HG02588 (cell line): ENCODE results near the gene NKX3-2.
"Not testable (repeated sequence)": the region's sequence is repeated elsewhere in the genome, so short reads cannot be mapped to it uniquely, and the experiment has no call there.

ENCODE experiments used
- ATAC-seq: cut with Tn5 transposase; IDR thresholded peaks from one replicate; pipeline ENCODE4 v1.9.1; 2021; ENCODE audit warnings: mild to moderate bottlenecking, moderate library complexity; ENCODE audit not compliant: unreplicated experiment

The NKX3-2 gene

DNA sequence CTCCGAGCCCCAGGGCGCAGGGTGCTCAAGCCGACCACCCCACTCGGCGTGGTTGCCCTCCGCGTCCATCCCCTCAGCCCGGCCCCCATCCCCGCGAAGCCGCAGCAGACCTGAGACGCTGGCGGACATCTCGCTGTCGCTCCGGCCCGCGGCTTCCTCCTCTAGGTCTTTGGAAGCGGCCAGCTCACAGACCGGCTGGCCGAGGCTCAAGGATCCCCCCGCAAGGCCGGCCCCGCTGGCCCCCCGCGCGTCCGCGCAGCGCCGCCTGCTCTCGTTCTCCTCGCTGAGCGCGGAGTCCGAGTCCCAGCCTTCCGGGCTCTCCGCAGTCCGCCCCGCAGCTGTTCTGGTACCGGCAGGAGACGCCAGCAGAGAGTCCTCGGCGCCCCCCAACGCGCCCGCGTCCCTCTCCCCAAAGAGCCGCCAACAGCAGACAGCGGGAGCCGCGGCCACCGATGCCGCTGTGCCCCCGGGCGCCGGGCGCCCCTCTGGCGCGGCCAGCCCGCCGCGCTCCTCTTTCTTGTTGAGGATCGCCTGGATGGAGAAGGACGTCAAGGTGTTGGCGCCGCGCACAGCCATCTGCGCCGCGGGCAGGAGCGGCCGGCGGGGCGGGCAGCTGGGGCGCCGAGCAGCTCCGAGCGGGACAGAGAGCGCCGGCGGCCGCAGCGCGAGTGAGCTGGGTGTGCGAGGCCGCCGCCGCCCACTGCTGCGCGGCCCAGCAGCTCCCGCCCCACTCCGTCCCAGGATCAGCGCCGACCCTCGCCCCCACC lies at the start of gene NKX3-2:
Gene NKX3-2, minus strand, starts transcription at position 670 of the 767 bp plus-strand sequence. Its CDS starts 94 bp downstream, at position 576.
- ATAC-seq, result no peak

DNA sequence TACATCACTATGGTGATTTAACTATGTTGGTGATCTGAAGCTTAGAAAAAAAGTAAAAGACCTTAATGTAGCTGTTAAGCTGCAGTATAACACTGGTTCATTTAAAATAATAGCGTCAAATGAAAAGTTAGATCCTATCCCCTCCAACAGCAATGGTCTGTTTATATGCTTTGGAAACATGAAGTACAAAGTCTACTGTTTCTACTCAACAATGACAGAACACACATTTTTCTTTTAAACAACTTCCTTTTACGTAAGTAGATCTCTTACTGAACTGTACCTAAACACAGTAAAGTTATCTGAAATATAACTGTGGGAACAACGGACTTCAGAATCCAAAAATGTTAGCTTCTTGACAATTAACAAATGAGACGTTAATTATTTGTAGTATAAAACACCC lies 47.9 kb upstream of the NKX3-2 start:
- no peak for ATAC-seq

DNA sequence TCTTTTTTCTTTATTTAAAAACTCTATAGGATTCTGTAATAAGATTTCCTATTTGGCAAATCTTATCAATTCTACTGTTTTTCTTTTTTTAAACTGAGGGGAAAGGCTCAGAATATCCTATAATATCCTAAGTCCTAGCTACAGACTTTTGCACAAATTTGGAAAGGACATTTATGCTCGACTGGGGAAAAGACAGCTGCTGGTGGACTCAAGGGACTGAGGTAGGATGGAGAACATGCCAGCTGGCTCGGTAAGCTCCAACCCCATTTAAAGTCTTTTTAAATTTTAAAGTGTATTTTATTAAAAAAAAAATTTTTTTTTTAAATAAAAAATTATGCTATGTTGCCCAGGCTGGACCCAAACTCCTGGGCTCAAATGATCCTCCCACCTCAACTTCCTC lies 46.5 kb upstream of the NKX3-2 start:
- no peak for ATAC-seq

DNA sequence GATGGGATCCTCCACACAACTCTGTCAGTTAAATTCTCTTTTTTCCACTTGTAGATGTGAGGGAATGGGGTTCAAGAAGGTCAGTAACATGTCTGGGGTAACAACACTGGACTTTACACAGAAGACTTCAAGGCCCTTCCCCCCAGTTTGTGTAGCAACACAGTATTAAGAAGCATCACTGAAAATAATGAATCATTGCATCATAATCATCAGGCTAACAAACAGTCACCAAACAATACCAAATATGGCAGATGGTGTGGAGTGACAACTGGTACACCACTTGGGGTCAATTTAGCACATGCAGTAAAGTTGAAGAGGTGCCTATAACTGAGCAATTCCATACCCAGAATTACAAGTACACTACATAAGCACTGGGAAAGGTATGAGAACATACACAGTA lies 44.6 kb upstream of the NKX3-2 start:
- ATAC-seq, result no peak

DNA sequence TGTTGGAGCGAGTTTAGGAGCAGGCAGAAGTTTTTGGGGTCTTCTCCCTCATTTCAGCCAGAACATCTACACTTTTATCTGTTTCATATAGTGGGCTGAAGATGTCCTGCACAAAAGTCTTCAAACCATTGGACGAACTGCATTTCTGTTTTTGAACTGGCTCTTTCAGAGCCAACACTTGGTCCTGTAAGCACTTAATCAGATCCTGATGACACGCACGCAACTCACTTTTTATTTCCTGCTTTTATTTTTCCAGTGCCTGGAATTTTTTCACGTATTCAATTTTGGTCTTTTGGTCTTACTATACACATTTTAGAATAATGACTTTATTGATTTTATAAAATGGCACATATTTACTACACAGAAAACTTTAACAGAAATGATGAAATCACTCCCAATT lies 40.2 kb upstream of the NKX3-2 start:
- ATAC-seq, result no peak

DNA sequence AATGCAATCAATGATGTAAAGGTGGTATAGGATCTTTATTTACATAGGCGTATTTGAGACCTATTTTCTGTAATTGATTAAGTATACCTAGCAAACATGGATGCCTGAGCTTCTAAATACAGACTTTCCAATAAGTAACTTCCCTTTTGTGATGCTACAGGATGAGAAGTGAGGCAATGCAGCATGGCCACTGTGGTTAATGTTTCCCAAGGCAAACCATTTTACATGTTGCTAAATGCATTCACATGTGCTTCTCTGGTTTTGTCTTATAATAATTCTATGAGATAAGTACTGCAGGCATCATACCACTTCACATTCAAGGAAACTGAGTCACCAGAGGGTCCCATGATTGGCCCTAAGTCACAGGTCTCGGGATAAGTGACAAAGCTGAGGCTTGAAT lies 35.7 kb upstream of the NKX3-2 start:
- ATAC-seq, result no peak

DNA sequence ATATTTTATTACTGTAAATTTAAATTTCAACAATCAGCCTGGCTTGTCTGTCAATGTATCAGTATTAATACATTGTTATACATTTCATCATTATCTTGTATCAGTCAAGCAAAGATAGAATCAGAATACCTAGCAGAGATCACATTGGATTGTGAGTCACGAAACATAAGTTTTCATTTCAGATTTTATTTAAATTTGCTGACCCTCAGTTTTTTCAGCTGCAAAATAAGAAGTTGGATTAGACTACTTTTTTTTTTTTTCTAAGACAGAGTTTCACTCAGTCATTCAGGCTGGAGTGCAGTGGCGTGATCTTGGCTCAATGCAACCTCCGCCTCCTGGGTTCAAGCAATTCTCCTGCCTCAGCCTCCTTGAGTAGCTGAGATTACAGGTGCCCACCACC lies 33.4 kb upstream of the NKX3-2 start:
- ATAC-seq, result no peak

DNA sequence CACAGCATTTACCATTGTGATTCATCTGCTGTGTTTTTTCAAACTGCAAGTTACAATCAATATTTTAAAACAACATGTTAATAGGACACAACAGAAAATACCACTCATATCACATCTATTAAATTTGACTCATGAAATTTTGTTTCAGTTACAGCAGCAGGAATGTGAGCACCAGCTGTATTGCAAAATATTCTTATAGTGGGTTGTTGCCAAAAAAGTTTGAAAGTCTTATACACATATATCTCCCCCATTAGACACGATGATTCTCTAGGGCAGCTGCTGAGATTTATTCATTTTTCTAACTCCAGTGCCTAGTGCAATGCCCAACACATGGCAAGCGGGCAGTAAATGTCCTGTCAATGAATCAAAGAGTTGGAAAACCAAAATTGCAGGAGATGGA lies 26.6 kb upstream of the NKX3-2 start:
- ATAC-seq, result no peak

DNA sequence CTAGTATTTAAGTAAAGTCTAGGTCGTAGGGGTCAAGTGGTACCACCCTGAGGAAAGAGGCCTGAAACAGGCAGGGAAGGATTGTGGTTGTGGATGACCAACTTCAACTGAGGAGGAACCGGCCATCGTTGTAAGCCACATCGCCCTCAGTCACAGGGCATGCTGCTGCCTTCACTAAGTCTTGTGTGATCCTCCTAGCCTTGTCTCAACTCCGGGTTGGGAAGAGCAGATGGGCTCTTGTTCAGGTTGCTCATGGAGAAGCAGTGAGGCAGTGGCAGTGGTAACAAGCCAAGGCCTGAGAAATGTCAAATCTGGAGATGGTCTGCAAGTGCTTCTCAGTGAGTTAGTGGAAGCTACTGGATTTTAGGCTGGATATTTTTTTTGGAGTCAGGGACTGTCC lies 22.8 kb upstream of the NKX3-2 start:
- no peak for ATAC-seq

DNA sequence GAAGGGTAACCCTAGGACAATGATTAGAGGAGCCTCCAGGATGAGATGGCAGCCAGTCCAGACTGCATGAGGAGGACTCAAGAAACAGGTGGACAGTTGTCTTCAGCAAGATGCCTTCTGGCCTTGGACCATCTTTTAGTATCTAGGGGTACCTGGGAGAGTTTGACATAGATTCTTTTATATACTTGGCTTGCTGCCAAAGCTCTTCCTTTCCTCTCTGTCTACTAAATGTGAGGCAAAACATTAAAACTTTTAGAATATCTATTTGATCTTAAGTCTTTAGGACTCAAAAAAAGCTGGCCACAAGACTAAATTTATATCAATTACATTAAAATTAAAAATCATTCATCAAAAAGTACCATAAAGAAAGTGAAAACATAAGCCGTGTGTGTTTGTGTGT lies 18.6 kb upstream of the NKX3-2 start:
- ATAC-seq, result no peak

DNA sequence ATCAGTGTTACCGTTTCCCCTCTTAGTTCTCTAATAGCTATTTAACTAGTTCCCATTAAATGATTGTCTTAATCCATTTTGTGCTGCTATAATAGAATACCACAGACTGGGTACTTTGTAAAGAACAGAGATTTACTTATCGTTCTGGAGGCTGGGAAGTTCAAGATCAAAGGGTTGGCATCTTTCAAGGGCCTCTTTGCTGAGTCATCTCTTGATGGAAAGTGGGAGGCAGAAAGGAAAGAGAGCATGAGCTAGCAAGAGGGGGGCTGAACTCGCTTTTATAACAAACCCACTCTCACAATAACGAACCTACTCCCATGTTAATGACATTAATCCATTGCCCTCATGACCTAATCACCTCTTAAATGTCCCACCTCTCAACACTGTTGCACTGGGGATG lies 17.4 kb upstream of the NKX3-2 start:
- no peak for ATAC-seq

DNA sequence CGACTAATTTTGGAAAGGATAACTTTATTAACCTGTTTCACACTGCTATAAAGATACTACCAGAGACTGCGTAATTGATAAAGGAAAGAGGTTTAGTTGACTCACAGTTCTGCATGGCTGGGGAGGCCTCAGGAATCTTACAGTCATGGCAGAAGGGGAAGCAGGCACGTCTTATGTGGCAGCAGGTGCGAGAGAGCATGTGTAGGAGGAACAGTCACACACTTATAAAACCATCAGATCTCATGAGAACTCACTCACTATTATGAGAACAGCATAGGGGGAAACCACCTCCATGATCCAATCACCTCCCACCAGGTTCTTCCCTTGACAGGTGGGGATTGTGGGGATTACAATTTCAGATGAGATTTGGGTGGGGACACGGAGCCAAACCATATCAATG lies 15.8 kb upstream of the NKX3-2 start:
- ATAC-seq, result not testable (repeated sequence)

DNA sequence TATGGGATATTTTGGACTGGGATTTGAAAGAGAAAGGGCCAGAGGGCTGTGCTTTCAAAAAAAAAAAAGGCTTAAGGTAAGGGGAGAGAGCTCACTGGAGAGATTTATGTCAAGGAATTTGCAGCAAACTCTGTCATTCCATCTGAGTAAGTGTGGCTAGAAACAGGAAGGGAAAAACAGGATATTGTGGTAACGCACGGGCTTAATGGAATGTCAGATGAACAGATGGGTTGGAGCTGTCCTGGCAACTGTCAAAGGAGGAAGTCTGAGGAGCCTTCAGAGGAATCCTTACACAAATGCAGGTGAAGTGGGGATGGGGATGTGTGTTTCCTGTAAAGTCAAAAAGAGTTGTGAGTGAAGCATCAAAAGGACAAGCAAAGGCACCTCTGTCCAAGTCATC lies 15.1 kb upstream of the NKX3-2 start:
- ATAC-seq, result no peak

DNA sequence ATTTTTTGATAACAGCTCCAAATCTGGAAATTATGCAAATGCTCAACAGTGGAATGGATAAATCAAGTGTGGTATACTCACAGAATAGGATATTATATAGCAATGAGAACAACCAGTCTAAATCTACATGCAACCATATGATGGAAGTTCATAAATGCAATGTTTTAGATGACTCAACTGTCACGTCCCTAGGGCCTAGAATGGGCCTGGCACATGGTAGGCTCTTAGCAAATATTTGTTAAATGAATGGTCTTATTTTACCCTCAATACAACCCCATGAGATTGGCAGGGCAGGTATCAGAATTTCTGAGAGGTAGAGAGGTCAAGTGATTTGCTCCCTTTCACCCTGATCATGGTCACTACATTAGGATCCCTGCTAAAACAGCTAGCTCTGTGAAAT lies 14.6 kb upstream of the NKX3-2 start:
- ATAC-seq, result no peak

DNA sequence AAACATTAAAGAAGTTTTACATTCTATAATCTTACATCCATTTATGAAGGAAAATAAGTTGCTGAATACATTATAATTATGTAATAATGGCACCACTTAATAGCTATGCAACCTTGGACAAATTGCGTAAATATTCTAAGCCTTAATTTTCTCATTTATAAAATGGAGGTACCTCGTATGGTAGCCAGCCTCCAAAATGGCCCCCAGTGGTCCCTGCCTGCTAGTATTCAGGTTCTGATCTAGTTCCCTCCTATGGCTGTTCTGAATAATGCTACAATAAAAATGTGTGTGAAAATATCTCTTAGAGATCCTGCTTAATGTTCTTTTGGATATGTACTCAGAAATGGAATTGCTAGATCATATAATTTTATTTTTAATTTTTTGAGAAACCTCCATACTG lies 11.0 kb upstream of the NKX3-2 start:
- ATAC-seq, result no peak

DNA sequence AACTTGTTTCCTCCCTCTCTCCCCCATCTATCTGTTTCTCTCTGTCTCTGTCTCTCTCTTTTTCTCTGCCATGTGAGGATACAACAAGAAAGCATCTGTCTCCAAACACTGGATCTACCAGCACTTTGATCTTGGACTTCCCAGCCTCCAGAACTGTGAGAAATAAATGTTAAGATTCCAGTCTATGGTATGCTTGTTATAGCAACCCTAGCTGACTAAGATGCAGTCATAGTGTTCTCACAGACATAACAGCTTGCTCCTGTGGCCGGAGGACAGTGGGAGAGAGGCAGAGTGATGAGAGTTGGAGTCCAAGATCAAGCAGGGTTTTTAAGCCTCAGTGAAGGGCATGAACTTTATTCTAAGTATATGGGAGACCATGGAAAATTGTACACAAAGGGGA lies 8.8 kb upstream of the NKX3-2 start:
- ATAC-seq, result no peak

DNA sequence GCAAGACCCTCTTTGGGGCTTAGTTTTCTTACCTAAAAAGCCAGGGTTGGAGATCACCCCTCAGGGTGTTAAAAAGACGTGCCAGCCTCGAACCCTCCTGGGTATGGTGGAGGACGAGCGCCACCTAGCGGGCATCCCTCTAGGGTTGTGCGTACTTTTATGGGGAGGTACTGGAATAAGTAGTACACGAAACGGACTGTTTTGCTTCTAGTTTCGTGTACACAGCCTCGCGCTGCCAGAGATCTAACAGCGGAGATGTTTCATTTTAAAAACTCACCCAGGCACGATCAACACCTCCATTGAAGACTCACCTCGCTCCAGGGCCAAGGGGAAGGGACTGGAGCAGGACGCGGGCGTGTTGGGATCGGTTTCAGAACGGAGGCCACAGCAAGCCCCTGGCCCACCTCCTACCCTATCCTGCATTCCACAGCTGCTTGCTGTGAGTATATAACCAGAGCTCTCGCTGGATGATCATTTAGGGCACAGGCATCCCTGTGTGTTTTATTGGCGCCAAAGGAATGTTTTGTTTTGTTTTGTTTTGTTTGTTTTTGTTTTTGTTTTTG lies 4.8 kb upstream of the NKX3-2 start:
- ATAC-seq, result peak; percentile 64

DNA sequence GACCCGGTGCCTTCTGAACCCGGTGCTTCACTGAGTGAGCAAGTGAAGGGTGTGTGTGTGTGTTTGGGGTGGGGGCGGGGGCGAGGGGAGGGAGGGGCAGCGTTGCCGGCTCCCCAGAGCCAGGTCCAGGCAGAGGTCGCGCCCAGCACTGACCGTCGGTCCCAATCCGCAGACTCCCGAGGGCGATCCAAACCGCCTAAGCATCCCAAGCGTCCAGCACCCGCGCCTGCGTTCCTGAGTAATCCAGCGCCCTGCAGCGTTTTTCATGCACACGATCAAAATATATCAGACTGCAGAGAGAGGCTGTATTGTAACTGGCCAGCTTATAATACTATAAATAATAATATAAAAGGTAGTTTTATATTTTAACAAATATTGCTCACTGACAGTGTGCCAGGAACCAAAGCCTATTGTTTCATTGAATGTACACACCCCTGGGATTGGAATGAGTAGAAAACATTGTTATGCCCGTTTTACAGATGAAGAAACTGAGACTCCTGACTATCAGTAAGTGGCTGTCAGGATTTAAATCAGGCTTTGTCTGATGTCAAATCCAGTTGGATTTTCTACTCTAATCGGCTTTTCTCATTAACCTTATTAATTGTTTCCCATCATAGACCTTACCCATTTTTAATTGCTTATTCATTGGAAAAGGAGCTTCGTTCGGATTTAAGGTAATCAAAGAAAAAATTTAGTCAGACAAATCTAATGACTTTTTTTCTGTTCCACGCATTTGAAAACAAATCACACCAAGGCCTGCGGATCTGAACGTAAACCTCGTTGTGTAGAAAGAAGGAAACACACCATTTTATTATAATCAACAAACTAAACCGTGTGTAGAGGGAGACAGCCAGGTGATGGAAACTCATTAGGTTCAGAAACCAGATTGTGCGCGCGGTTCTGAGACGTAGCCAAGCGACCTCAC lies 4.0 kb upstream of the NKX3-2 start:
- no peak for ATAC-seq

DNA sequence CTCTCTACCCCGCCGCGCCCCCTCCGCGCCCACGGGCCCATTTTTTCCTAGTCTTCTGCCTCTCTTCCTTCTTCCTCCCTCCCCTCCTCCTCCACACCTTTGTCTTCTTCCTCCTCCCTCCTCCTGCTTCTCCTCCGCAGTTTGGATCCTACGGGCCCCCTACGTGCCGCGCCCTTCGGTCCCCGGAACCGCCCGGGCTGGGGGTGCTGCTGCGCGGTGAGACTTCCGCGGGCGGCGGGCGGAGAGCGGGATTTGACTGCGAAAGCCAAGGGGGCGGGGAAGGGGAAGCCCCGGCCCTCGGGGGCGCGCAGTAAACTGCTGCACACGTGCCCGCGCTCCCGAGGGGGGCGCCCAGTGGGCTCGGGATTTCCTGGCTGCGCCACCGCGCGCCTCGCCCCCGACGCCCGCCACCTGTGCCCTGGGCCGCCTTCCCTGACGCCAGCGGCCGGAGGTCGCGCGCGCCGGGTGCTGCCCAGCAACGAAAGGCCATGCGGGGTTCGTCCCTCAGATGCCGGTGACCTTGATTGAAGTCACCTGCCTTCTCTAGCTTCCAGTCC lies 3.3 kb upstream of the NKX3-2 start:
- ATAC-seq, result no peak

DNA sequence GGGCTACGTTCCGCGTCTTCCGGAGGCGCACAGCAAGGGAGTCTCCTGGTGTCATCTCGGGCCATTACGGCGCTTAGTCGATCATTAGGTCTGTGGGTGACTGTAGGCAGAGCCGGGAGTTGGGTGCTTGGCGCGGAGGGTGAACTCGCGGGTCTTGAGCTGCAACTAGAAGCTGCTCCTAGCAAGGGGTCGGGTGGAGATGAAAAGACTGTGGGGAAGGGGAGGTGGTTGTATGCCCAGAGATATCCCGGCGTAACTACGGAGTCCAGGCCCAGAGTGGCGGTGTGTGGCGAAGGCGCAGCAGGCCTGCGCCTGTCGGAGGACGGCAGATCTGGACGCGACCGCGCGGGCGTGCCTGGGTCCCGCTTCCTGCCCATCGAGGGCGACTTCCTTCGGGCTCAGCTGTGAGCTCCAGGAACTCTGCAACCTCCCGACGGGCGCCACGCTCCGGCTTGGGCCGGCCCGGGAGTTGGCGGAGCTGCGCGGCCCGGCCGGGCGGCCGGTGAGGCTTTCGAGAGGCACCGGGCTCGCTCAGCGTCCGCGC lies 2.7 kb upstream of the NKX3-2 start:
- no peak for ATAC-seq
